ENCODE measurements around the gene GALNT6. TPM values are rescaled to one million over a fixed set of nuclear protein-coding genes. Genes with fewer than 3 reads are reported as not detected.

The GALNT6 gene
- total and polyA plus RNA-seq, 9 of the 15 experiments (the other 6 are each of a cell fraction or from before 2014, with no cell fraction given): 1.5 to 8.6 (median 5.1) TPM

DNA sequence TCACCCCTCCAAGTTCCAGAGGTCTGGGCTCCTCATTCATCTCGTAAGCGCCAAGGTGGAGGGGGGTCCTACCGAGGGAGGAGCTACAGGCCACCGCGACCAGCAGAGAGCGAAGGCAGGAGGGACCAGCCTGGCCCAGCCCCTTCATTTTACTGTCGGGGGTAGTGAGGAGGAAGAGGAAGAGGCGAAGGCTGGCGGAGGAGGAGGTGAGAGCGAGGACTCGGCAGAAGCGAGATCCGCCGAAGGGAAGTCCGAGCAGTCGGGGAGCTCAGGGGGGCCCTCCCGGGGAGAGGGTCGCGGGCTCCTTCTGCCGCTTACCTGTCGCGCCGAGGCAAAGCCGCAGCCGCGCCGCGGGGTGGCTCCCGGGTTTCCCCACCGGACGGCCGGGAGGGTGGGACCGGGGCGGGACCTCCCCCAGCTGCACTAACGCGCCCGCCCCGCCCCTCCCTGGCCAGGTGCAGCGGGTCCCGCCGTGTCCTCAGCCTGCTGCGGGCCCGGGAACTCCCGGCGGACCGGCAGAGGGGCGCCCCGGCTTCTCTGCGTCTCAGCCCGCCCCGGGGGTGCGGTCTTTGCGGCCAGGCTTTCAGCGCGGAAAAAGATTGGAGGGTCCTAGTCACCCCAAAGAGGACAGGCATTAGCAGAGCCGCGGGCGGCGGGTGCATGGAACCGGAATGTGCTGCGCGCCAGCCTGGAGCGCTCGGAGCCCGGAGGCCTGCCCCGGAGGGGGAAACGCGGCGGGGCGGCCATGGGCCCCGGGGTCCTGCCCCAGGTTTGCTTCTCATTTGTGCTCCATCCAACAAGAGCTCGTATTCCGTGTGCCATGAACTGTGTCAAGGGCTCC is at the start of gene GALNT6 (continued):
- TF ChIP-seq, protein P1, sequence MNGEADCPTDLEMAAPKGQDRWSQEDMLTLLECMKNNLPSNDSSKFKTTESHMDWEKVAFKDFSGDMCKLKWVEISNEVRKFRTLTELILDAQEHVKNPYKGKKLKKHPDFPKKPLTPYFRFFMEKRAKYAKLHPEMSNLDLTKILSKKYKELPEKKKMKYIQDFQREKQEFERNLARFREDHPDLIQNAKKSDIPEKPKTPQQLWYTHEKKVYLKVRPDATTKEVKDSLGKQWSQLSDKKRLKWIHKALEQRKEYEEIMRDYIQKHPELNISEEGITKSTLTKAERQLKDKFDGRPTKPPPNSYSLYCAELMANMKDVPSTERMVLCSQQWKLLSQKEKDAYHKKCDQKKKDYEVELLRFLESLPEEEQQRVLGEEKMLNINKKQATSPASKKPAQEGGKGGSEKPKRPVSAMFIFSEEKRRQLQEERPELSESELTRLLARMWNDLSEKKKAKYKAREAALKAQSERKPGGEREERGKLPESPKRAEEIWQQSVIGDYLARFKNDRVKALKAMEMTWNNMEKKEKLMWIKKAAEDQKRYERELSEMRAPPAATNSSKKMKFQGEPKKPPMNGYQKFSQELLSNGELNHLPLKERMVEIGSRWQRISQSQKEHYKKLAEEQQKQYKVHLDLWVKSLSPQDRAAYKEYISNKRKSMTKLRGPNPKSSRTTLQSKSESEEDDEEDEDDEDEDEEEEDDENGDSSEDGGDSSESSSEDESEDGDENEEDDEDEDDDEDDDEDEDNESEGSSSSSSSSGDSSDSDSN (IDR thresholded peaks at IDR 0.05; ENCODE audit: borderline replicate concordance in 1 of 2, low read depth in 2 of 2, low read length in 2 of 2): 0 out of 4 replicates have a peak, but pooled peaks of 1 of the 2 experiments have one; percentile 57
- TF ChIP-seq CREB1 (IDR thresholded peaks at IDR 0.05) (no peak), CREB1 (CRISPR knock-in tag; IDR thresholded peaks at IDR 0.05) (0 out of 2 replicates have a peak, but pooled peaks have one; percentile 8), SIN3A (IDR thresholded peaks at IDR 0.05; ENCODE audit: borderline replicate concordance in 2 of 2, control insufficient read depth in 1 of 2, low read depth in 2 of 2, low read length in 2 of 2) (peak in 1 of 2 experiments; percentile 32; a peak in 1 of 4 replicates), NFIC (IDR thresholded peaks at IDR 0.05) (peak; percentile 55), ZFP1 (CRISPR knock-in tag; IDR thresholded peaks at IDR 0.05) (no peak), CC2D1A (IDR thresholded peaks at IDR 0.05) (no peak), NCOA6 (IDR thresholded peaks at IDR 0.05) (peak; percentile 74), TRIM24 (IDR thresholded peaks at IDR 0.05) (peak in 1 of 2 experiments; percentile 7; a peak in 1 of 4 replicates), ZNF134 (CRISPR knock-in tag; conservative IDR thresholded peaks at IDR 0.05) (no peak), CXXC5 (CRISPR knock-in tag; IDR thresholded peaks at IDR 0.05) (peak; percentile 44; the same call in 1 of the 2 replicates), RBBP5 (IDR thresholded peaks at IDR 0.05; ENCODE audit: borderline replicate concordance, insufficient read depth, low read length, poor library complexity, severe bottlenecking) (peak; percentile 66), POLR2G (IDR thresholded peaks at IDR 0.05; ENCODE audit: low read depth, low read length) (peak; percentile 72), RBM14 (IDR thresholded peaks at IDR 0.05; ENCODE audit: borderline replicate concordance, insufficient read depth, low read depth, low read length) (no peak), BDP1 (IDR thresholded peaks at IDR 0.05; ENCODE audit: insufficient read depth, insufficient read length) (no peak), RB1 (IDR thresholded peaks at IDR 0.05; ENCODE audit: low read depth) (peak; percentile 36; the same call in 1 of the 2 replicates), TEAD1 (CRISPR knock-in tag; IDR thresholded peaks at IDR 0.05) (0 out of 4 replicates have a peak, but pooled peaks of 1 of the 2 experiments have one; percentile 2), POLR2B (IDR thresholded peaks at IDR 0.05; ENCODE audit: low read depth, partially characterized antibody) (no peak), CCNT2 (IDR thresholded peaks at IDR 0.05; ENCODE audit: borderline replicate concordance, extremely low read depth, insufficient read length, low read depth, low read length) (peak; percentile 21)
- TF ChIP-seq, protein P2, sequence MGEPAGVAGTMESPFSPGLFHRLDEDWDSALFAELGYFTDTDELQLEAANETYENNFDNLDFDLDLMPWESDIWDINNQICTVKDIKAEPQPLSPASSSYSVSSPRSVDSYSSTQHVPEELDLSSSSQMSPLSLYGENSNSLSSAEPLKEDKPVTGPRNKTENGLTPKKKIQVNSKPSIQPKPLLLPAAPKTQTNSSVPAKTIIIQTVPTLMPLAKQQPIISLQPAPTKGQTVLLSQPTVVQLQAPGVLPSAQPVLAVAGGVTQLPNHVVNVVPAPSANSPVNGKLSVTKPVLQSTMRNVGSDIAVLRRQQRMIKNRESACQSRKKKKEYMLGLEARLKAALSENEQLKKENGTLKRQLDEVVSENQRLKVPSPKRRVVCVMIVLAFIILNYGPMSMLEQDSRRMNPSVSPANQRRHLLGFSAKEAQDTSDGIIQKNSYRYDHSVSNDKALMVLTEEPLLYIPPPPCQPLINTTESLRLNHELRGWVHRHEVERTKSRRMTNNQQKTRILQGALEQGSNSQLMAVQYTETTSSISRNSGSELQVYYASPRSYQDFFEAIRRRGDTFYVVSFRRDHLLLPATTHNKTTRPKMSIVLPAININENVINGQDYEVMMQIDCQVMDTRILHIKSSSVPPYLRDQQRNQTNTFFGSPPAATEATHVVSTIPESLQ (CRISPR knock-in tag; IDR thresholded peaks at IDR 0.05): no peak
- TF ChIP-seq, protein P3, sequence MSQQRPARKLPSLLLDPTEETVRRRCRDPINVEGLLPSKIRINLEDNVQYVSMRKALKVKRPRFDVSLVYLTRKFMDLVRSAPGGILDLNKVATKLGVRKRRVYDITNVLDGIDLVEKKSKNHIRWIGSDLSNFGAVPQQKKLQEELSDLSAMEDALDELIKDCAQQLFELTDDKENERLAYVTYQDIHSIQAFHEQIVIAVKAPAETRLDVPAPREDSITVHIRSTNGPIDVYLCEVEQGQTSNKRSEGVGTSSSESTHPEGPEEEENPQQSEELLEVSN (IDR thresholded peaks at IDR 0.05; ENCODE audit: borderline replicate concordance in 1 of 2, extremely low read depth in 1 of 2, insufficient read depth in 1 of 2, insufficient read length in 1 of 2, low read depth in 1 of 2, low read length in 1 of 2, poor library complexity in 1 of 2, severe bottlenecking in 1 of 2): peak in 1 of 2 experiments; percentile 54
